ENCODE results near the gene C5. TPM values are rescaled to one million over a fixed set of nuclear protein-coding genes. Genes with fewer than 3 reads are reported as not detected.

C5 gene
- total RNA-seq, 1 donor from 2014 or later = 1.0 TPM

GRCh38 chr9:120925535-120926396 lies 124.3 kb downstream of the C5 start:
- Mint-ChIP-seq H3K27ac (ENCODE audit: unreplicated experiment) (no peak overlapping the region), H3K4me3 (ENCODE audit: unreplicated experiment) (no peak overlapping the region), H3K4me1 (ENCODE audit: low read depth, unreplicated experiment) (peaks cover 7% of the 10 kb centered on the region), H3K27me3 (ENCODE audit: unreplicated experiment) (peaks cover 9% of the 10 kb centered on the region), H3K9me3 (ENCODE audit: unreplicated experiment) (peaks cover 3% of the 10 kb centered on the region), H3K36me3 (ENCODE audit: unreplicated experiment) (no peaks in the 10 kb centered on the region)
- no peak for DNase-seq
- no peak for TF ChIP-seq CTCF (IDR thresholded peaks at IDR 0.05; ENCODE audit: partially characterized antibody, unreplicated experiment)

- H3K4me3 Mint-ChIP-seq (ENCODE audit: unreplicated experiment) = no peak overlapping the region
- H3K27ac Mint-ChIP-seq (ENCODE audit: unreplicated experiment) = no peak overlapping the region
- H3K9me3 Mint-ChIP-seq (ENCODE audit: unreplicated experiment) = no peaks in the 10 kb centered on the region
- H3K27me3 Mint-ChIP-seq (ENCODE audit: unreplicated experiment) = peaks cover 9% of the 10 kb centered on the region
- H3K36me3 Mint-ChIP-seq (ENCODE audit: unreplicated experiment) = no peaks in the 10 kb centered on the region
- DNase-seq = no peak
- TF ChIP-seq CTCF (IDR thresholded peaks at IDR 0.05; ENCODE audit: partially characterized antibody, unreplicated experiment) = no peak
- H3K4me1 Mint-ChIP-seq (ENCODE audit: low read depth, unreplicated experiment) = peaks cover 11% of the 10 kb centered on the region
Measured at GRCh38 chr9:120924698-120925534, 125.2 kb downstream of the C5 start.

- no peak overlapping the region for H3K4me3 Mint-ChIP-seq (ENCODE audit: unreplicated experiment)
- DNase-seq = no peak
- no peak for TF ChIP-seq CTCF (IDR thresholded peaks at IDR 0.05; ENCODE audit: partially characterized antibody, unreplicated experiment)
- H3K27me3 Mint-ChIP-seq (ENCODE audit: unreplicated experiment) = peaks cover 9% of the 10 kb centered on the region
- H3K9me3 Mint-ChIP-seq (ENCODE audit: unreplicated experiment) = no peaks in the 10 kb centered on the region
- H3K27ac Mint-ChIP-seq (ENCODE audit: unreplicated experiment) = no peak overlapping the region
- peaks cover 16% of the 10 kb centered on the region for H3K4me1 Mint-ChIP-seq (ENCODE audit: low read depth, unreplicated experiment)
- no peaks in the 10 kb centered on the region for H3K36me3 Mint-ChIP-seq (ENCODE audit: unreplicated experiment)
Measured at GRCh38 chr9:120923620-120924328, 126.3 kb downstream of the C5 start.

GRCh38 chr9:120922404-120923195 lies 127.5 kb downstream of the C5 start:
- DNase-seq = no peak
- H3K27ac Mint-ChIP-seq (ENCODE audit: unreplicated experiment) = no peak overlapping the region
- H3K4me1 Mint-ChIP-seq (ENCODE audit: low read depth, unreplicated experiment) = peaks cover 16% of the 10 kb centered on the region
- no peak for TF ChIP-seq CTCF (IDR thresholded peaks at IDR 0.05; ENCODE audit: partially characterized antibody, unreplicated experiment)
- H3K27me3 Mint-ChIP-seq (ENCODE audit: unreplicated experiment) = peaks cover 6% of the 10 kb centered on the region
- H3K36me3 Mint-ChIP-seq (ENCODE audit: unreplicated experiment) = no peaks in the 10 kb centered on the region
- H3K4me3 Mint-ChIP-seq (ENCODE audit: unreplicated experiment) = no peak overlapping the region
- H3K9me3 Mint-ChIP-seq (ENCODE audit: unreplicated experiment) = peaks cover under 1% of the 10 kb centered on the region

Measured in glutamatergic neuron (in vitro differentiated cells).